ENCODE measurements around the gene HK3.
"Not testable (repeated sequence)": the region's sequence is repeated elsewhere in the genome, so short reads cannot be mapped to it uniquely, and the experiment has no call there.

Gene HK3

GRCh38 chr5:176882567-176882903, 16.6 kb downstream of the HK3 start:
- DNase-seq (ENCODE audit: low read depth): no peak

- no peak for DNase-seq (ENCODE audit: low read depth)
Measured at GRCh38 chr5:176881816-176882566, 17.2 kb downstream of the HK3 start.

- DNase-seq (ENCODE audit: low read depth): no peak
Measured at GRCh38 chr5:176881021-176881749, 18.0 kb downstream of the HK3 start.

GRCh38 chr5:176880366-176881020, 18.7 kb downstream of the HK3 start:
- no peak for DNase-seq (ENCODE audit: low read depth)

- DNase-seq (ENCODE audit: low read depth): no peak
Measured at GRCh38 chr5:176879663-176880361, 19.3 kb downstream of the HK3 start.

- no peak for DNase-seq (ENCODE audit: low read depth)
Measured at GRCh38 chr5:176878906-176879662, 20.1 kb downstream of the HK3 start.

- DNase-seq (ENCODE audit: low read depth): no peak
Measured at GRCh38 chr5:176878463-176878862, 20.7 kb downstream of the HK3 start.

GRCh38 chr5:176877793-176878331, 21.3 kb downstream of the HK3 start:
- no peak for DNase-seq (ENCODE audit: low read depth)

GRCh38 chr5:176876506-176877431, 22.4 kb downstream of the HK3 start:
- DNase-seq (ENCODE audit: low read depth): no peak

GRCh38 chr5:176875783-176876505, 23.2 kb downstream of the HK3 start:
- no peak for DNase-seq (ENCODE audit: low read depth)

GRCh38 chr5:176875014-176875550, 24.1 kb downstream of the HK3 start:
- no peak for DNase-seq (ENCODE audit: low read depth)

- DNase-seq (ENCODE audit: low read depth): no peak
Measured at GRCh38 chr5:176874198-176874780, 24.9 kb downstream of the HK3 start.

GRCh38 chr5:176873541-176874172, 25.5 kb downstream of the HK3 start:
- no peak for DNase-seq (ENCODE audit: low read depth)

- not testable (repeated sequence) for DNase-seq (ENCODE audit: low read depth)
Measured at GRCh38 chr5:176873011-176873410, 26.1 kb downstream of the HK3 start.

- not testable (repeated sequence) for DNase-seq (ENCODE audit: low read depth)
Measured at GRCh38 chr5:176872586-176872985, 26.6 kb downstream of the HK3 start.

GRCh38 chr5:176870644-176871043, 28.5 kb downstream of the HK3 start:
- DNase-seq (ENCODE audit: low read depth): not testable (repeated sequence)

- peak; percentile 58 for DNase-seq (ENCODE audit: low read depth)
Measured at GRCh38 chr5:176870110-176870591, 29.0 kb downstream of the HK3 start.

GRCh38 chr5:176869501-176870109, 29.5 kb downstream of the HK3 start:
- no peak for DNase-seq (ENCODE audit: low read depth)

Data from iris pigment epithelial cell (primary cell).